Neutrophil (primary cell): ENCODE measurements around the gene ASAP3.

Experiments
- H3K27ac ChIP-seq: fragments of 200-600 bp; sonication (generic); 2 replicates; pipeline ENCODE4 v1.5.1; 2016; ENCODE audit warnings: mild to moderate bottlenecking, moderate library complexity
- H3K27me3 ChIP-seq: fragments of 200-600 bp; sonication (generic); 2 replicates; pipeline ENCODE4 v1.6.0; 2016; ENCODE audit warnings: mild to moderate bottlenecking
- H3K36me3 ChIP-seq: fragments of 200-600 bp; sonication (generic); 2 replicates; pipeline ENCODE4 v1.5.1; 2017
- H3K4me1 ChIP-seq, 2 experiments: fragments of 200-600 bp in 1 of 2; sonication (generic) in 1 of 2; 1 replicate in 1 of 2; 2 replicates in 1 of 2; pipeline versions ENCODE4 v1.5.1 to v1.6.1; 2013 to 2016; ENCODE audit warnings: low read depth in 1 of 2, low read length in 1 of 2, mild to moderate bottlenecking in 1 of 2, moderate library complexity in 1 of 2; ENCODE audit not compliant: control insufficient read depth in 1 of 2, insufficient read depth in 1 of 2
- H3K4me3 ChIP-seq, 2 experiments: fragments of 200-600 bp in 1 of 2; sonication (generic) in 1 of 2; 1 replicate in 1 of 2; 2 replicates in 1 of 2; pipeline ENCODE4 v1.5.1; 2013 to 2016; ENCODE audit warnings: low read depth in 1 of 2, low read length in 1 of 2, mild to moderate bottlenecking in 1 of 2, moderate library complexity in 1 of 2
- H3K9me3 ChIP-seq: fragments of 200-600 bp; sonication (generic); 2 replicates; pipeline ENCODE4 v1.5.1; 2016
- TF ChIP-seq, protein P1 (sequence below): fragments of 200-600 bp; sonication (generic); IDR thresholded peaks from 2 replicates; pipeline ENCODE4 v1.5.1; 2016; ENCODE audit warnings: antibody characterized with exemption

Gene ASAP3

DNA sequence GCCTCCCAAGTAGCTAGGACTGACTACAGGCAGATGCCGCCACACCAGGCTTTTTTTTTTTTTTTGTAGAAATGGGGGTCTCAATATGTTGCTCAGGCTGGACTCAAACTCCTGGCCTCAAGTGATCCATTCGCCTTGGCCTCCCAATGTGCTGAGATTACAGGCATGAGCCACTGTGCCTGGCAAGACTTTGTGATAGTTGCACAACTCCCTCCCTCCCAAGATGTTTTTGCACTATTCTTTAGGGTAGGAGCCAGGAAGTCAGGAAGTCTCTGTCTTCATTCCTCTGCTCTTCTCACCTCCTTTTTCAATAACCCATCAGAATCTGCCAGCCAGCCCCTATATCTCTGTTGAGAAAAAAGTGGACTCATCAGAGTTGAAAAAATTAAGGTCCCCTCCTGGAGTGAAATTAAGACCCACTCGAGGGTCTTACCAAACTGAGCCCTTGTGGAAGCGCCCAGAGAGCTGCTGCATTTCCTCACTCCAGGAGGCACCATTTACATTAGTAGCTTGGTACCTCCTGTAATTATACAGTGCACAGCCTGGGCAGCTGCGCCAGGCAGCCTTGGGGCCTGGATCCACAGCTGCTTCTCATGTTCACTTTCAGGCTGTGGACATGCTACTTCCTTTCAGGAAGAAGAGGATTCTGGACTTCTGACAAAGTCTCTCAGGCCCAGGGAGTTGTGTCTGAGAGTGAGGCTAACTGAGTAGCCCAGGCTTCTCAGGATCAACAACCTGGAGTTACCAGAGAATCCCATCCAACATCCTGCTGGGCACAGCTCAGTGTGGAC, 83.5 kb downstream of the ASAP3 start:
- no peak overlapping the region for H3K4me3 ChIP-seq
- no peaks in the 10 kb centered on the region for H3K36me3 ChIP-seq
- no peaks in the 10 kb centered on the region for H3K9me3 ChIP-seq
- H3K27ac ChIP-seq = no peak overlapping the region
- H3K4me1 ChIP-seq = no peaks in the 10 kb centered on the region
- TF ChIP-seq, protein P1, sequence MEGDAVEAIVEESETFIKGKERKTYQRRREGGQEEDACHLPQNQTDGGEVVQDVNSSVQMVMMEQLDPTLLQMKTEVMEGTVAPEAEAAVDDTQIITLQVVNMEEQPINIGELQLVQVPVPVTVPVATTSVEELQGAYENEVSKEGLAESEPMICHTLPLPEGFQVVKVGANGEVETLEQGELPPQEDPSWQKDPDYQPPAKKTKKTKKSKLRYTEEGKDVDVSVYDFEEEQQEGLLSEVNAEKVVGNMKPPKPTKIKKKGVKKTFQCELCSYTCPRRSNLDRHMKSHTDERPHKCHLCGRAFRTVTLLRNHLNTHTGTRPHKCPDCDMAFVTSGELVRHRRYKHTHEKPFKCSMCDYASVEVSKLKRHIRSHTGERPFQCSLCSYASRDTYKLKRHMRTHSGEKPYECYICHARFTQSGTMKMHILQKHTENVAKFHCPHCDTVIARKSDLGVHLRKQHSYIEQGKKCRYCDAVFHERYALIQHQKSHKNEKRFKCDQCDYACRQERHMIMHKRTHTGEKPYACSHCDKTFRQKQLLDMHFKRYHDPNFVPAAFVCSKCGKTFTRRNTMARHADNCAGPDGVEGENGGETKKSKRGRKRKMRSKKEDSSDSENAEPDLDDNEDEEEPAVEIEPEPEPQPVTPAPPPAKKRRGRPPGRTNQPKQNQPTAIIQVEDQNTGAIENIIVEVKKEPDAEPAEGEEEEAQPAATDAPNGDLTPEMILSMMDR = no peak
- peaks cover 4% of the 10 kb centered on the region for H3K27me3 ChIP-seq

DNA sequence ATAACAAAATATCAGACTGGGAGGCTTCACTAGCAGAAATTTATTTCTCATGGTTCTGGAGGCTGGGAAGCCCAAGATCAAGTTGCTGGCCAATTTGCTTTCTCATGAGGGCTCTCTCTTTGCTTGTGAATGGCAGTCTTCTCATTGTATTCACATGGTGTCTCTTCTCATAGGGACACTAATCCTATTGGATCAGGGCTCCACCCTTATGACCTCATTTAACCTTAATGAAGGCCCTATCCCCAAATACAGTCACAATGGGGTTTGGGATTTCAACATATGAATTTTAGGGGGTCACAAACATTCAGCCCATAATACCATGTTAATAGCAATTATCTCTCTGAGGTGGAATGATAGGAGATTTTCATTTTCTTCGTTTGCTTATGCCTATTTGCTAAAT, 84.8 kb downstream of the ASAP3 start:
- Histone ChIP-seq H3K4me3 (no peak overlapping the region), H3K4me1 (no peaks in the 10 kb centered on the region), H3K9me3 (no peaks in the 10 kb centered on the region), H3K36me3 (no peaks in the 10 kb centered on the region), H3K27ac (no peak overlapping the region), H3K27me3 (peaks cover 4% of the 10 kb centered on the region)
- TF ChIP-seq, protein P1 = no peak

DNA sequence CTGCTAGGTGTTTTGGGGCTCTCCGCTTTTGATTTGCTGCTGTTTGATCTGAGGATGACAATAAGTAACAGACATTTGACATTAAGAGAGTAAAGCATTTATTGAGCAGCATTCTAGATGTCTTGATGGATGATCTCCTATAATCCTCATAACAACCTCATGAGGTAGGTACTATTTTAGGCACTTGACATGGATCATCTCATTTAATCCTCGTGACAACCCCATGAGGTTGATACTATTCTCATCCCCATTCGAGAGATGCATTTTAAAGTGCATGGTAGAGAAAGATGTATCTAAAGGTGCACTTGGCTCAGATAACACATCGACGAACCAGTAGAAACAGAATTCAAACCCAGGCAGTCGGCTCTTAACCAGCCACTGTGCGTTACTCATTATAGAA, 86.1 kb downstream of the ASAP3 start:
- Histone ChIP-seq H3K27ac (no peak overlapping the region), H3K27me3 (peaks cover 4% of the 10 kb centered on the region), H3K4me1 (no peaks in the 10 kb centered on the region), H3K36me3 (no peaks in the 10 kb centered on the region), H3K4me3 (no peak overlapping the region), H3K9me3 (no peaks in the 10 kb centered on the region)
- TF ChIP-seq, protein P1 = no peak

DNA sequence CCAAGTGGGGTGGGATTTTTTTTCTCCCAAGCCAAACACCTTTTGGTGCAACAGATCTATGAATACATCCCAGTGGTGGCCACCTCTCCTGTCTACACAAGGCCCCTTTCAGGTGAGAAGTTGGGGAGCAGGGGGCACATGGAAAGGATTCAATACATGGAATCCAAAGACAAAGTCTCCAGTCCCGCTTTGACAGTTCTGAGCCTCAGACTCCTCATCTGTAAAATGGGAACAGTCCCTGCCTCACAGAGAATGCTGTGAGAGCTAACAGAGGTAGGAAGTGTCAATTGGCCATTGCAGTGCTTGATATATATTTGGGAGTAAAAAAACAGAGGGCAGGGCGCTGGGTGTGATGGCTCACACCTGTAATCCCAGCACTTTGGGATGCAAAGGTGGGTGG, 87.6 kb downstream of the ASAP3 start:
- no peak overlapping the region for H3K4me3 ChIP-seq
- H3K27me3 ChIP-seq = peaks cover 4% of the 10 kb centered on the region
- H3K9me3 ChIP-seq = no peaks in the 10 kb centered on the region
- TF ChIP-seq, protein P1 = no peak
- H3K4me1 ChIP-seq = no peaks in the 10 kb centered on the region
- H3K27ac ChIP-seq = no peak overlapping the region
- no peaks in the 10 kb centered on the region for H3K36me3 ChIP-seq

DNA sequence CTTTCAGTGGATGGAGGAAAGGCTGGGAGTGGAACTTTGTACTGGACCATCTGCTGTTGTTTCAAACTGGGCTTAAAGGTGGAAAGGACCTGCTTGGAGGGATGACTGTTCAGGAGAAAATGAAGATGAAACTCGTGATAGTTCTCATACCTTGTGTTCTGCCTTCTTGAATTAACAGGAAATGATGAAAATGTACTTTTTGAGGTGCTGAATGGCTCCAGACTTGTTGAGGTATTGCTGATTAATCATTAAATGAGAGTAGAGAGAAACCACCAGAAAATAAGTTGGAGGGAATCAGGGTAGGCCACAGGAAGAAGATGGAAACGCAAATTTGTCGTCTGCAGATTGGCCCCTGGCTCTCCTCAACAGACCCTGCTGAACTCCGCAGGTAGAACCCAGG, 88.1 kb downstream of the ASAP3 start:
- Histone ChIP-seq H3K27ac (no peak overlapping the region), H3K4me1 (no peaks in the 10 kb centered on the region), H3K36me3 (no peaks in the 10 kb centered on the region), H3K4me3 (no peak overlapping the region), H3K9me3 (no peaks in the 10 kb centered on the region), H3K27me3 (peaks cover 4% of the 10 kb centered on the region)
- TF ChIP-seq, protein P1 = no peak
